Mucosa of rectum (tissue), 2 donors: ENCODE measurements around the gene C14orf93.
A peak's percentile ranks its signal among the peaks of the same experiment; 100 is the strongest.

ENCODE experiments used
- H3K27ac ChIP-seq, 2 donors: one replicate each; pipeline ENCODE4 v1.7.0; 2013; ENCODE audit warnings: inconsistent platforms in 2 of 2, low read depth in 2 of 2, low read length in 2 of 2
- H3K27me3 ChIP-seq, 2 donors: one replicate each; pipeline ENCODE4 v1.7.0; 2013; ENCODE audit warnings: low read length in 2 of 2; ENCODE audit not compliant: control insufficient read depth in 2 of 2, insufficient read depth in 2 of 2
- H3K36me3 ChIP-seq, 2 donors: one replicate each; pipeline ENCODE4 v1.7.0; 2013; ENCODE audit warnings: low read length in 2 of 2; ENCODE audit not compliant: control insufficient read depth in 2 of 2, insufficient read depth in 2 of 2
- H3K4me1 ChIP-seq, 2 donors: one replicate each; pipeline ENCODE4 v1.7.0; 2013; ENCODE audit warnings: low read length in 2 of 2, mild to moderate bottlenecking in 1 of 2; ENCODE audit not compliant: control insufficient read depth in 2 of 2, insufficient read depth in 2 of 2
- H3K4me3 ChIP-seq, 2 donors: one replicate each; pipeline ENCODE4 v1.7.0; 2013; ENCODE audit warnings: low read length in 2 of 2
- H3K9ac ChIP-seq, 2 donors: one replicate each; pipeline ENCODE4 v1.7.0; 2013; ENCODE audit warnings: low read length in 2 of 2, low read depth in 1 of 2, mild to moderate bottlenecking in 1 of 2
- H3K9me3 ChIP-seq, 2 donors: one replicate each; pipeline ENCODE4 v1.7.0; 2013; ENCODE audit warnings: low read length in 2 of 2; ENCODE audit not compliant: control insufficient read depth in 2 of 2
- donor health status: healthy.
- donor health status: Normal muscosa, but diverticular disease.

C14orf93 gene

GRCh38 chr14:22991852-22992251 is 18.1 kb downstream of the C14orf93 start:
- Histone ChIP-seq H3K4me1 (peaks cover 0 to 2% of the 10 kb centered on the region in 2 donors), H3K27ac (no peak overlapping the region), H3K9ac (no peak overlapping the region), H3K9me3 (no peaks in the 10 kb centered on the region), H3K27me3 (no peaks in the 10 kb centered on the region), H3K4me3 (no peak overlapping the region), H3K36me3 (peaks cover 3 to 6% of the 10 kb centered on the region in 2 donors)

- Histone ChIP-seq H3K9ac (no peak overlapping the region), H3K27ac (no peak overlapping the region), H3K4me1 (peaks cover 4 to 5% of the 10 kb centered on the region in 2 donors), H3K36me3 (peaks cover 0 to 6% of the 10 kb centered on the region in 2 donors), H3K9me3 (no peaks in the 10 kb centered on the region), H3K27me3 (no peaks in the 10 kb centered on the region), H3K4me3 (no peak overlapping the region)
These were observed 22.7 kb downstream of the C14orf93 start for GRCh38 chr14:22987291-22987690.

- Histone ChIP-seq H3K9me3 (no peaks in the 10 kb centered on the region), H3K9ac (no peak overlapping the region), H3K36me3 (peaks cover 0 to 6% of the 10 kb centered on the region in 2 donors), H3K4me3 (no peak overlapping the region), H3K4me1 (peaks cover 5 to 7% of the 10 kb centered on the region in 2 donors), H3K27ac (no peak overlapping the region), H3K27me3 (no peaks in the 10 kb centered on the region)
These were observed 23.4 kb downstream of the C14orf93 start for GRCh38 chr14:22986508-22987054.

GRCh38 chr14:22985894-22986507 is 23.9 kb downstream of the C14orf93 start:
- Histone ChIP-seq H3K36me3 (peaks cover 0 to 6% of the 10 kb centered on the region in 2 donors), H3K4me1 (peaks cover 5 to 10% of the 10 kb centered on the region in 2 donors)

GRCh38 chr14:22984959-22985658 is 24.8 kb downstream of the C14orf93 start:
- Histone ChIP-seq H3K9me3 (no peaks in the 10 kb centered on the region), H3K9ac (no peak overlapping the region), H3K27ac (no peak overlapping the region), H3K36me3 (peaks cover 0 to 6% of the 10 kb centered on the region in 2 donors), H3K4me1 (peaks cover 10 to 11% of the 10 kb centered on the region in 2 donors), H3K27me3 (peaks cover 4 to 5% of the 10 kb centered on the region in 2 donors), H3K4me3 (no peak overlapping the region)

More at GRCh38 chr14:22985894-22986507, 23.9 kb downstream of the C14orf93 start:
- H3K27me3 ChIP-seq = peaks cover 3 to 4% of the 10 kb centered on the region in 2 donors
- no peak overlapping the region for H3K9ac ChIP-seq
- H3K27ac ChIP-seq = no peak overlapping the region
- no peak overlapping the region for H3K4me3 ChIP-seq
- H3K9me3 ChIP-seq = no peaks in the 10 kb centered on the region

- Histone ChIP-seq H3K27ac (peak within 1 kb of the TSS in 1 of 2 donors; percentile 32), H3K36me3 (peaks cover 0 to 2% of the 10 kb centered on the region in 2 donors), H3K4me1 (peaks cover 17% of the 10 kb centered on the region in 2 donors), H3K27me3 (peaks cover 4 to 5% of the 10 kb centered on the region in 2 donors), H3K9me3 (no peaks in the 10 kb centered on the region), H3K9ac (peak within 1 kb of the TSS; percentile 56 to 61), H3K4me3 (peak within 1 kb of the TSS; percentile 77 to 87)
These were observed 27.3 kb downstream of the C14orf93 start, which contains the start of gene AJUBA for GRCh38 chr14:22982477-22983245. Gene AJUBA, minus strand, starts transcription at chr14:22982551. Its CDS starts 285 bp downstream, at chr14:22982266.

- Histone ChIP-seq H3K36me3 (no peaks in the 10 kb centered on the region), H3K4me1 (peaks cover 23 to 24% of the 10 kb centered on the region in 2 donors), H3K27me3 (peaks cover 4 to 5% of the 10 kb centered on the region in 2 donors), H3K9me3 (no peaks in the 10 kb centered on the region), H3K27ac (peak overlapping the region in 1 of 2 donors; percentile 32), H3K4me3 (peak overlapping the region; percentile 77 to 87), H3K9ac (peak overlapping the region; percentile 47 to 61)
These were observed 28.0 kb downstream of the C14orf93 start for GRCh38 chr14:22981876-22982476.

GRCh38 chr14:22981090-22981875 is 28.7 kb downstream of the C14orf93 start:
- Histone ChIP-seq H3K4me1 (peaks cover 29 to 30% of the 10 kb centered on the region in 2 donors), H3K9ac (peak overlapping the region in 1 of 2 donors; percentile 61), H3K9me3 (no peaks in the 10 kb centered on the region), H3K4me3 (peak overlapping the region; percentile 77 to 87), H3K36me3 (no peaks in the 10 kb centered on the region), H3K27me3 (peaks cover 4 to 5% of the 10 kb centered on the region in 2 donors), H3K27ac (no peak overlapping the region)

GRCh38 chr14:22980672-22981089 is 29.3 kb downstream of the C14orf93 start:
- H3K4me3 ChIP-seq = peak overlapping the region; percentile 48 to 60
- no peaks in the 10 kb centered on the region for H3K36me3 ChIP-seq
- peaks cover 4 to 5% of the 10 kb centered on the region in 2 donors for H3K27me3 ChIP-seq
- H3K27ac ChIP-seq = no peak overlapping the region
- peaks cover 30% of the 10 kb centered on the region in 2 donors for H3K4me1 ChIP-seq
- peak overlapping the region in 1 of 2 donors; percentile 22 for H3K9ac ChIP-seq
- no peaks in the 10 kb centered on the region for H3K9me3 ChIP-seq
